CD4-positive, alpha-beta T cell treated with Interleukin-1 beta for 1 hour (primary cell): Measurements from ENCODE around the gene EIF2A.
"Not testable (repeated sequence)": the region's sequence is repeated elsewhere in the genome, so short reads cannot be mapped to it uniquely, and the experiment has no call there.

Experiments
- DNase-seq, 2 donors: peaks; one replicate each; pipeline ENCODE4 v3.0.0-alpha.2; 2020 to 2022

EIF2A gene

DNA sequence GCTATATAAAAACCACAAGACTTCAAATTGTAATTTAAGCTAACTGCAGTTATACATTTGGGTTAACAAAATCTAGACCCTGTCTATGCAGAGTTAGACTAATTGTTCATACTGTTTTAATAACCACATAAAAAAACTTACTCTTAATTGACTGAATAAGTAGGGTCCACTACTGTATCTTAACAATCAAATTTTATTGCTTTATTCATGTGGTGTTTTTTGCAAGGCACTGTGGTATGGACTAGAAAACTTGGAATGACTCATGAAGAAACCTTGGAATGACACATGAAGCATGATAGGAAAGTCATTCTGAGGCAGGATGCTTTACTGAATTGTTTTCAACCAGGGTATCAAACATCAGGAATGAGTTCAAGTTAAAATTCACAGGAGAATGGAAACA is 2.5 kb upstream of the EIF2A start:
- no peak for DNase-seq

DNA sequence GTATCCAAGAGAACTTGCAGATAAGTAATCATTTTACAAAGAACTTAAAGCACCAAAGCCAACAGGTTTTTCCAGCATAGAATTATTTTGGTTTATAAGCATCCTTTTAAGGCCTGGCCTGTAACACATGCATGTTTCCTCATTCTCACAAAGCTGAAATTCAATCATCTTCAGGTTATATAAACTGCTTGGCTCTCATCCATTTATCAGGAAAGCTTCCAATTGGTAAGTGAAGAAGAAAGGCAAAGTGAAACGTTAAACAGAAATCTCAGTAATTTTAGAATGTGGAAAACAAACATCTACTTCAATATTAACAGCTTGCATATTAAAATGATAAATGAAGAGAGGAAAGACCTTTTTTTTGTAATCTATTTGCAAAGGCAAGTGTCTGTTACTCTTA is 1.9 kb upstream of the EIF2A start:
- no peak for DNase-seq

DNA sequence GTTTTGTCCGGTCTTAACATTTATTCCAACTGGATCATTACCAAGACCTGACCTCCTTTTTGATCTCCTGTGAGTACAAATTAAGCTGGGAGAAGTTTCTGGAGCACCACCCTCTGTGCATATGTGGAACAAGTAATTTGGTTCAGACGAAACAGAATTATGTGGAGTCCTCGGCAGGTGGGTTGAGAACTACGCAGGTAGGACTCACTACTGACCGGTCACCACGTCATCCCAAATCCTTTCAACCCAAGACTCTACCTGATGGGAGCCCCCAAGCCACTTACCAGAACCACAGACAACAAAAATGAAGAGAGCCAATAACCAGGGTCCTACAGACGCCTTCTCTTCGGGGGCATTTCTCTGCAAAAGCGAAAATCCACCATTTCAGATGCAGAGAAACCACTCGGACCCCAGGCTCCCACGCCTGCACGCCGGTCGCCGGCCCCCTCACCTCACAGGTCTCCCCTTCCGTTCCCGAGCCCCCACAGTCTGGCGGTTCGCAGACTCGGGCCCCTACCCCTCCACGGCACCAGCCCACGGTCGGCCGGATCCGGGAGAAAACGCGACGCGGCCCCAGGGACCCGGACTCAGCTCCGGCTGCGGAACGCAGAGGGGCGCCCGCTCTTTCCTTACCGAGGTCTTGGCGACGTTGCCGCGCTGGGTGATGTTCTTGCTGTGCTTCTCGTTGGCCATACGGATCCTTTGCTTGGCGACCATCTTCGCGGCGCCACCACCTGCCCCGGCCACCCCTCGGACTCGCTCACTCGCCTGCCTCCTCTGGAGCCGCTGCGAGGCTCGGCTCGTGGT is 965 bp upstream of the EIF2A start:
- peak; percentile 35 to 46 for DNase-seq

DNA sequence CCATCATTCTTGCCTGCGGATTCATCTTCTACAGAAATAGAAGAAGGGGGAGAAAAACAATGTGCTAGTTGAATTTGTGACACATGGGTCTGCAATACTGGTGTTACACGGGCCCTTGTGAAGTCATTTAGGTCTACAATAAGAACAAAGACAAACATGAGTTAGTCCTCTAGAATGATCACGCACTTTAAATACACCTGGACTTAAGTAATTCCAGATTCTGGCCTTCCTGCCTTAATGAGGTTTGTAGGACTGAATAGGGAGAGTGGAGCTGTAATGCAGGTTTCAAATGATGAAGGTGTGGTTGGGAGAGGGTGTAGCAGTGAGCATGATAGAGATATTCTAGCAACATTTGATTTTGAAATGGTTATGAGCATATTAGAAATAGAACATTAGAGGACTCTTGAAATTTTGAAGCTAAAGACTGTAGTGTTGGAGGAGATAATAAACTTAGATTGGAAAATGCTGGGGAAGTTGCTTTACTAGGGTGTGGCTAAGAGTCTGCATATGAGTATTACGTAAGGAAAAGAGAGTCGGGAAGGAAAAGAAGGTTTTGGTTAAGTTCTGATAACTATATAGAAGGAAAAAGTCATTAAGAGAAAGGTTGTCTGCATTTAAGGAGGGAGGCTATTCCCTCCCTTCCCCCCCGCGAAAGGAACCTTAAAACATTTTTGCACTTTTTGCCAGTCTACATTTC is 606 bp downstream of the EIF2A start:
- no peak for DNase-seq

GRCh38 chr3:150555859-150556436 is 9.4 kb downstream of the EIF2A start:
- DNase-seq = no peak

- DNase-seq = no peak
Measured at GRCh38 chr3:150556792-150557191, 10.2 kb downstream of the EIF2A start.

- DNase-seq = no peak
Measured at GRCh38 chr3:150557725-150558124, 11.1 kb downstream of the EIF2A start.

GRCh38 chr3:150564243-150564642 is 17.7 kb downstream of the EIF2A start:
- DNase-seq = no peak

DNA sequence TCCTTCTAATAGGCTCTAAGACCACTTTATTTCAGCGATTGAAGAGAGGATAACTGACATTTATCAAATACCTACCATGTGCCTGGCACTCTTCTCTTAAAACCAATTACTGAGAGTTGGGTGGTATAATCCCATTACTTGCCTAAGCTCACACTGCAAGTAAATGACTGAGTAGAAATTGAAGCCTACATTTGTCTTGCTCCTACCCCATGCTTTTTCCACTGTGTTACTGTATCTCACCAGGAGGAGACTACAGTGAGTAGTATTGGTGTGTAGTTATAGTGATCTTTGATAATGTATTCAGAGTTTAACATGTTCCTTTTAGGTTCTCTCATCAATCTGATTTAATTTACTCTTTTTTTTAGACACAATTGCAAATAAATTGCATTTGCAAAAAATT is 20.7 kb downstream of the EIF2A start:
- no peak for DNase-seq

GRCh38 chr3:150577855-150578254 is 31.3 kb downstream of the EIF2A start:
- no peak for DNase-seq

- DNase-seq = no peak
Measured at GRCh38 chr3:150581174-150581573, 34.6 kb downstream of the EIF2A start.

DNA sequence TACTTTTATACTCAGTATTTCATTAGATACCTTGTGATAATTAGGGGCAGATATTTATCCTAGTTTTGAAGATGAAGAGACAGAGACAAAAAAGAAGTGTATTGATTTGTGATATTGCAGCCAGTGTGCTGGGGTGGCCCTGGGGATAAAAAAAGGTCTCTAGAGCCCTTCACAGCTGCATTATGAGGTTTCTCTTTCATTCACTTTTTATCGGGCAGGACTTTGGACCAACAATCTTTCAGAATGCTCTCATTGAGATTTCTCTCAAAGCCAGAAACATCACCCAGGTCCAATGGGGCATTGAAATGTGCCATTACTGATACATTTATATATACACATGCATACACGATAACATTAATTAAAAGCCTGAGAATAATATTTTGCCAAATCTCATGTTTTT is 36.0 kb downstream of the EIF2A start:
- no peak for DNase-seq

DNA sequence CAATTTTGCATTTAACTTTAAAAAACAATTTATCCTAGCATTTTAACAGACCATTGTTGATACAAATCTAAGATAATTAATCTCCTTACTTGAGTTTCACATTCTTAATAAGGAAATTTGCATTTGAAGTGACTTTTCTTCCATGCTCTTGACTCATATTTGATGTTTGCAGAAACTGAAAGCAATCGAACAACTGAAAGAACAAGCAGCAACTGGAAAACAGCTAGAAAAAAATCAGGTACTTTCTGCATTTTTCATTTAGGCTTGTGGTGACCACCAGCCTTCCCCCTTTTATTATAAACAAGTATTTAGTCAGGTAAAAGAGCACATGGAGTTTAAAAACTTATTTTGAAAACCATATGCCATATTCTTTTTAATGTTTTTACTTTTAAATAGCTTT is 36.4 kb downstream of the EIF2A start:
- no peak for DNase-seq

- no peak for DNase-seq
Measured at GRCh38 chr3:150588027-150588830, 41.6 kb downstream of the EIF2A start.

- DNase-seq = no peak
Measured at GRCh38 chr3:150589759-150590158, 43.2 kb downstream of the EIF2A start.

GRCh38 chr3:150594150-150594549 is 47.6 kb downstream of the EIF2A start:
- DNase-seq = no peak

- no peak for DNase-seq
Measured at GRCh38 chr3:150597646-150598045, 51.1 kb downstream of the EIF2A start.

- peak in 1 of 2 donors; percentile 39 for DNase-seq
Measured at GRCh38 chr3:150599611-150600297, 53.2 kb downstream of the EIF2A start.

- not testable (repeated sequence) for DNase-seq
Measured at GRCh38 chr3:150600647-150601530, 54.3 kb downstream of the EIF2A start.

DNA sequence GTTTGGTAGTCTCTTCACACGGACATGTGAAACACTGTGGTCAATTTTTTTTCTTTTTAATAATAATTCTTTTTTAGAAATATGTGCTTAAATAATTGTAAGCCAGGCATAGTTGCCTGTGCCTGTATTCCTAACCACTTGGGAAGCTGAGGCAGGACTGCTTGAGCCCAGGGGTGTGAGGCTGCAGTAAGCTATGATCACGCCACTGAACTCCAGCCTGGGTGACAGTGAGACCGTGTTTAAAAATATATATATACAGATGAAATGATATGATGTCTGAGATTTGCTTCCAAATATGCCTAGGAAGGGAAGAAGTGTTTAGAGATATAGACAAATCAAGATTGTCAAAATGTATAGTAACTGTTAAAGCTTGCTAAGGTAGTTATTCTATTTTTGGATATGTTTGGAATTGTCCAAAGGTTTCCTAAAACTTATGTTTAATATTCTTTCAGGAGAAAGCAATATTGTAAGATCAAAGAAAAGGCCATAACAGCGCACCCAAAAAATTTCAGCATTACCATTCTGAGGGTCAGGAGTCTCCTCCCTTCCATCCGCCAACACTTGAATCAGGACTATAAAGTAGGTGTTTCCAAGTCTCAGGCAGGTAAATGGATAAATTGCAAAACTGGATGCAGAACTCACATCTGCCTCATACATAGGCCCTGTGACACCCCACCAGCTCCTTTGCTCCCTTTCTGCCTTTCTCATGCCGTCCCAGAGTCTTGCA is 56.0 kb downstream of the EIF2A start:
- DNase-seq = no peak
